HG03135 (cell line): ENCODE results near the gene TTR.

Experiments
- ATAC-seq: cut with Tn5 transposase; IDR thresholded peaks from one replicate; pipeline ENCODE4 v1.9.1; 2021; ENCODE audit warnings: mild to moderate bottlenecking, moderate library complexity; ENCODE audit not compliant: unreplicated experiment

Gene TTR

DNA sequence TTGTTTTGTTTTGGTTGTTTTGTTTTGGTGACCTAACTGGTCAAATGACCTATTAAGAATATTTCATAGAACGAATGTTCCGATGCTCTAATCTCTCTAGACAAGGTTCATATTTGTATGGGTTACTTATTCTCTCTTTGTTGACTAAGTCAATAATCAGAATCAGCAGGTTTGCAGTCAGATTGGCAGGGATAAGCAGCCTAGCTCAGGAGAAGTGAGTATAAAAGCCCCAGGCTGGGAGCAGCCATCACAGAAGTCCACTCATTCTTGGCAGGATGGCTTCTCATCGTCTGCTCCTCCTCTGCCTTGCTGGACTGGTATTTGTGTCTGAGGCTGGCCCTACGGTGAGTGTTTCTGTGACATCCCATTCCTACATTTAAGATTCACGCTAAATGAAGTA is at the start of gene TTR:
Gene TTR, plus strand, starts transcription at position 250 of the 400 bp plus-strand sequence. Its CDS starts 26 bp downstream, at position 276.
- no peak for ATAC-seq

DNA sequence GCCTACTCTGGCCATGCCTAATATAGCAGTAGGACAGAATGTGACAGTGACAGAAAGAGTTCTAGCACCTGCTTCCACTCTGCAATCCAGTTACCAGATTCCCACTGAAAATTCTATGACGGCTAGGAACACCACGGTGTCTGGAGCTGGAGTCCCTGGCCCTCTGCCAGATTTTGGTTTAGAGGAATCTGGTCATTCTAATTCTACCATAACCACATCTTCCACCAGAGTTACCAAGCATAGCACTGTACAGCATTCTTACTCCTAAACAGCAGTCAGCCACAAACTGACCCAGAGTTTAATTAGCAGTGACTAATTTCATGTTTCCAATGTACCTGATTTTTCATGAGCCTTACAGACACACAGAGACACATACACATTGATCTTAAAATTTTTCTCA is 45.2 kb upstream of the TTR start:
- no peak for ATAC-seq

DNA sequence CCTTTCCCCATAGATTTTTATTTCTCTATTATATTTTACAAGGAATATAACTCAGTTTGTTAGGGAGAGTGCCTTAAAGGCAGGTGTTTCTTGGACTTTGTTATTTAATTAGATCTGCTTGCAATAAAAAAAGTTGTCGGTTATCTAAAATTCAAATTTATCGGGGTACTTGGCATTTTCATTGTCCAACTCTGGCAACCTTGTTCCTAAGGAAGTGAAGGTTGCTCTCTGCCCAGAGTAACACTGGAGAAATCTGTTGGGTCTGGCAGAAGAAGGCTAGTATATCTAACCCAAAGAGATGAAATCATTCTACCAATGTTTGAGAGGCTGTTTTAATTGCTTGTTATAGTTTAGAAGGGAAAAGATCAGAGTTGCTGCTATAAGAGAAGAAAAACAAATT is 42.8 kb upstream of the TTR start:
- ATAC-seq, result no peak

GRCh38 chr18:31549416-31549815 is 42.3 kb upstream of the TTR start:
- ATAC-seq, result no peak

DNA sequence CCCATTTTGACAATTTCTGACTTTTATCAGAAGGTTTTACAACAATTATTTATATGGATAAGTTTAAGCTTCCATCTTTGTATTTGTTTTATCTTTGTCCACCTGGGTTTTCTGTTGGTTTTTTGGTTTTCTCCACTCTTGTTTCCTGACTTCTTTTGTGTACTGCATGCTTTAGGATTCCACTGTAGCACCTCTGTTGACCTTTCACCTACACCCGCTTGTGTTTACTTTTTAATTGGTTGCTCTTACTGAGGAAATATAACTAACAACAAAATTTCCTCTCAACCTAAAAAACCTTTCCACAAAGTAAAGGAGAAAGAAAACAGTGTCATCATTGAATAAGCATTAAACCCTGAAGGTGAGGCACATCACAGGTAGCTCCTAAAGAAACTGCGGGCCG is 39.8 kb upstream of the TTR start:
- ATAC-seq, result no peak

DNA sequence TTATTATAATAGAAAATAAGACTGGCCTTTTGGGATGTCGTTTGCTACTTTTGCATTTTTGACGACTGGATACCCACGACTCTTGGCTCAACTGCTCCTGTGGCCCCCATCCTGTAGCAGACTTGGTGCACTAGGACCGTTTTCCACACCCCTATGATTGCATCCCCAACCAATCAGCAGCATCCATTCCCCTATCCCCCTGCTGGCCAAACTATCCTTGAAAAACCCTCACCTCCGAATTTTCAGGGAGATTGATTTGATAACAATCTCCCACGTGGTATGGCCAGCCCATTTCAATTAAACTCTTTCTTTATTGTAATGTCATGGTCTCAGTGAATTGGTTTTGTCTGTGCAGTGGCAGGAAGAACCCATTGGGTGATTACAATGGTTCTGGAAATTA is 37.9 kb upstream of the TTR start:
- no peak for ATAC-seq

- no peak for ATAC-seq
Observed at GRCh38 chr18:31554776-31555175, 36.9 kb upstream of the TTR start.

DNA sequence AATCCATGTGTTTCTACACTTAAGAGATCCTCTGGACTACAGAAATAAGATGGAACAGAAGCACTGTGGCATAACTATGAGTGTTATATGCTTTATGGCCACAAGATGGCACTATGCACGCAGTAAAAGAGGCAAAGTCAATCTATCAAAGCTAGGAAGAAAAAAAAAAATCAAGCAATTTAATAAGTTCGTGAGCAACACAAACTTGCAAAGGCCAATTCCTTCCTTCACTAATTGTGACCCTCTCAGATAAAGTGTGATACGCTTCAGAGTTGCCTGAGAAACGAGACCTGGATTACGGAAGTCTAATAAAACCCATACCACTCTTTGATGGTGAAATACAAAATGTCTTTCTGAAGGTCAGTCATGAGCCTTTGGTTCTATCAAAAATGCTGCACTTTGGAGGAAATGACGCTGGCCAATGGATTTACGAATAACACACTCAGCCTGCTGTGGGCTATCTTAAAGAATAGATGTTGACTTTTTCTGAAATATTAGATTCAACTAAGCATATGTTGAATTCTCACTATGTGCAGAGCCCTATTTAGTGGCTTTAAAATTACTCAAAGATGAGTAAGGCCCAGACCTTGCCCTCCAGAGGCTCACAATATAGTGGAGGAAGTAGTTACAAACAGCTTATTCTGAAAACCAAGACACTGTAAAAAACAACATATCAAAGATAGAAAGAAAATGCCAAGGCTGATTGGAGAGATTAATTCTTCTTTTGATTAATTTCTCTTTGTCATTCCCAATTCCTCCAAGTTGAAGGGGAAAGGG is 35.5 kb upstream of the TTR start:
- ATAC-seq, result peak; percentile 67

GRCh38 chr18:31557446-31557845 is 34.2 kb upstream of the TTR start:
- no peak for ATAC-seq

GRCh38 chr18:31558567-31558966 is 33.1 kb upstream of the TTR start:
- no peak for ATAC-seq

- no peak for ATAC-seq
Observed at GRCh38 chr18:31562726-31563125, 29.0 kb upstream of the TTR start.

GRCh38 chr18:31563778-31564177 is 27.9 kb upstream of the TTR start:
- no peak for ATAC-seq

DNA sequence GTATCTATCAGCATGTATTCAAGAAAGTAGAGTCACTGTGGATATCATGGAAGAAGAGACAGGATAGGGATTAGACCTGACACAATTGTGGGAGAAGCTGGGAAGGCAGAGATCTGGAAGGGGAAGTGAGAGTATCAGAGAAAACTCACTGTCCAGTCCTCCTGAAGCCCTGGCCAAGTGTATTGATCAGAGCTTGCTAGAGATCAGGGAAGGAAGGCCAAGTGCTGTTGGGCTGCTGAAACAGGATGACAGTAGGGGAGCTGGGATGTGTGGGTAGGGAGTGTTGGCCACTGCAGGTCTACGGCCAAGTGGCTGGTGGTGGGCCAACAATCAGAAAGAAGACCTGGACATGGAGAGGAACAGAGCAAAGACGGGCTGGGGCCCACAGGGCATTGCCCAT is 26.3 kb upstream of the TTR start:
- ATAC-seq, result no peak

GRCh38 chr18:31565782-31566512 is 25.7 kb upstream of the TTR start:
- ATAC-seq, result no peak

GRCh38 chr18:31566576-31567306 is 24.9 kb upstream of the TTR start:
- ATAC-seq, result no peak

DNA sequence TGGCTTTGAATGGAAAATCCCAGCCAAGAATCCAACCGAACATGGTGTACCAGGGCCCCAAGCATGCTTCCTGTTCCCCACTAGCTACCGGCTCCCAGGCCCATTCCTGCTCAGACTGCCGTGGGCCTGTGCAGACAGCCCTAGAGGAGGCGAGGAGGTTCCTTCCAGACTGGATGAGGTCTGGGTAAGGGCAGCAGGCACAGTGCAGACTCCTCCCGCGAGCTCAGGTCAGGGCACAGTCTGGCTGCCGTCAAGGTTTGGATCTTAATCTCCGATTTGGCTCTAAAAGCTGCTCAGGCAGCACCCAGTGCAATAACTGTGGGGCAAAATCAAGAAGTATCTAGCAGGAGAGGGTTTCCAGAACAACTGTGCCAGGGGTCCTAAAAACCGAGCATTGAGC is 19.3 kb upstream of the TTR start:
- no peak for ATAC-seq

GRCh38 chr18:31573051-31573450 is 18.6 kb upstream of the TTR start:
- no peak for ATAC-seq

DNA sequence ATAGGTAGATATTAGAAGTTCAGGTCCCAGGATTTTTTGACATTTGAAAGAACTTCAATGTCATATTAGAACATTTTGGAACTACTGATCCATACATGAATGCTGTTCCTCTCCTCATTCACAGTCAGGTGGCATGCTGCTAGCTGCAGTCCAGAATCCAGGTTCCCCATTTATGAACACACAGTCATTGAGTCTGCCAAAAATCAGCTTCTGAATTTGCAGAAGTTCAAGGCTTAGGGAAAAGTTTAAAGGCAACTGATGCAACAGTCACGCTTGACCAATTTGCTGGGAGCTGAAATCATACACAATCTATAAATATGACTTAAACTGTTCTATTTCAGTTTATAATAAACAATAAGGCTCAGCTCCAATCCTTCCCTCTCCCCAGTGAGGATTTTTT is 17.3 kb upstream of the TTR start:
- ATAC-seq, result no peak

GRCh38 chr18:31575515-31576257 is 16.0 kb upstream of the TTR start:
- ATAC-seq, result no peak

DNA sequence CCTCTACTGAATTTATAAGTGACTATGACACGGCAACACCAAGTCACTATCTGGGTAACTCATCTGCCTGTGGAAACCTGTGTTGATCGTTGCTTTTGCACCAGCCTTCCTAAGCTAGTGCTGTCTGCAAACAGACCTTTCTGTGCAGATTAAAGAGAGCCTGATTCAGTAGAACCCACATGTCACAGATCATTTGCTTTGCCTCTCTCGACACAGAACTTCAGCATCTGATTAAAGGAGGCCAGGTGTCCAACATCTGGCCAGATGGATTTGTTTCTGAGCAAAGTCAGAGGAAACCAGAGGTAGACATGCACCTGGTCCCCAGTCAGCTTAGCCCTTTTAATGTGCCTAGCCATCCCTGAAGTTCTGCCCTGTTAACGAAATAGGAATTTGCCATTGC is 15.0 kb upstream of the TTR start:
- ATAC-seq, result peak; percentile 77

- peak; percentile 30 for ATAC-seq
Observed at GRCh38 chr18:31577195-31577594, 14.5 kb upstream of the TTR start.
